GF-D8 (cell line): ENCODE data around the gene GPC6.
"Not testable (repeated sequence)": the region's sequence is repeated elsewhere in the genome, so short reads cannot be mapped to it uniquely, and the experiment has no call there.

Experiments
- DNase-seq: peaks from one replicate; lab custom pipeline; 2025; lab: John Stamatoyannopoulos, UW

The GPC6 gene

GRCh38 chr13:93226623-93227279, at the start of gene GPC6:
GPC6 (plus strand) TSS chr13:93226807.
- DNase-seq = no peak

GRCh38 chr13:93180356-93180969, 46.1 kb upstream of the GPC6 start:
- no peak for DNase-seq

- DNase-seq = no peak
These were observed 44.2 kb upstream of the GPC6 start for GRCh38 chr13:93182406-93182805.

- DNase-seq = no peak
These were observed 43.3 kb upstream of the GPC6 start for GRCh38 chr13:93183302-93183701.

GRCh38 chr13:93190006-93190405, 36.6 kb upstream of the GPC6 start:
- DNase-seq = no peak

GRCh38 chr13:93193682-93194081, 32.9 kb upstream of the GPC6 start:
- DNase-seq = no peak

GRCh38 chr13:93199856-93200255, 26.8 kb upstream of the GPC6 start:
- DNase-seq = no peak

- DNase-seq = no peak
These were observed 26.0 kb upstream of the GPC6 start for GRCh38 chr13:93200626-93201025.

GRCh38 chr13:93201992-93202558, 24.5 kb upstream of the GPC6 start:
- DNase-seq = no peak

- DNase-seq = not testable (repeated sequence)
These were observed 19.7 kb upstream of the GPC6 start for GRCh38 chr13:93206778-93207392.

- no peak for DNase-seq
These were observed 10.5 kb upstream of the GPC6 start for GRCh38 chr13:93216122-93216521.

- DNase-seq = no peak
These were observed 8.8 kb upstream of the GPC6 start for GRCh38 chr13:93217721-93218261.

- no peak for DNase-seq
These were observed 8.0 kb upstream of the GPC6 start for GRCh38 chr13:93218583-93218982.

GRCh38 chr13:93220073-93220472, 6.5 kb upstream of the GPC6 start:
- no peak for DNase-seq

GRCh38 chr13:93222976-93223375, 3.6 kb upstream of the GPC6 start:
- DNase-seq = no peak

- no peak for DNase-seq
These were observed 2.1 kb upstream of the GPC6 start for GRCh38 chr13:93224535-93224934.

GRCh38 chr13:93225610-93226009, 997 bp upstream of the GPC6 start:
- no peak for DNase-seq

GRCh38 chr13:93226065-93226622, 463 bp upstream of the GPC6 start:
- DNase-seq = no peak

GRCh38 chr13:93227280-93227877, 772 bp downstream of the GPC6 start:
- no peak for DNase-seq

GRCh38 chr13:93227878-93228642, 1.5 kb downstream of the GPC6 start:
- DNase-seq = no peak

- DNase-seq = no peak
These were observed 2.0 kb downstream of the GPC6 start for GRCh38 chr13:93228643-93228937.
